GM21526 (cell line): ENCODE data around the gene SLC25A51.
"Not testable (repeated sequence)": the region's sequence is repeated elsewhere in the genome, so short reads cannot be mapped to it uniquely, and the experiment has no call there.

Source experiments
- ATAC-seq: cut with Tn5 transposase; IDR thresholded peaks from one replicate; pipeline ENCODE4 v1.9.1; 2021; ENCODE audit warnings: moderate library complexity; ENCODE audit not compliant: unreplicated experiment, low FRiP score

SLC25A51 gene

GRCh38 chr9:37906312-37907239, 2.6 kb upstream of the SLC25A51 start:
- no peak for ATAC-seq

GRCh38 chr9:37905776-37906175, 1.8 kb upstream of the SLC25A51 start:
- ATAC-seq = no peak

GRCh38 chr9:37905131-37905505, 1.2 kb upstream of the SLC25A51 start:
- no peak for ATAC-seq

GRCh38 chr9:37904445-37905130, 661 bp upstream of the SLC25A51 start:
- no peak for ATAC-seq

- peak; percentile 12 for ATAC-seq
Observed at GRCh38 chr9:37902796-37903646, 906 bp downstream of the SLC25A51 start.

GRCh38 chr9:37902131-37902530, 1.8 kb downstream of the SLC25A51 start:
- no peak for ATAC-seq

GRCh38 chr9:37899041-37899440, 4.9 kb downstream of the SLC25A51 start:
- no peak for ATAC-seq

GRCh38 chr9:37897665-37898064, 6.3 kb downstream of the SLC25A51 start:
- ATAC-seq = no peak

- ATAC-seq = no peak
Observed at GRCh38 chr9:37892063-37892462, 11.9 kb downstream of the SLC25A51 start.

GRCh38 chr9:37891042-37891441, 12.9 kb downstream of the SLC25A51 start:
- not testable (repeated sequence) for ATAC-seq

GRCh38 chr9:37889536-37889935, 14.4 kb downstream of the SLC25A51 start:
- no peak for ATAC-seq

GRCh38 chr9:37887977-37888583, 15.8 kb downstream of the SLC25A51 start:
- not testable (repeated sequence) for ATAC-seq

- ATAC-seq = no peak
Observed at GRCh38 chr9:37880916-37881479, 22.9 kb downstream of the SLC25A51 start.

- ATAC-seq = no peak
Observed at GRCh38 chr9:37876376-37876775, 27.6 kb downstream of the SLC25A51 start.

GRCh38 chr9:37873955-37874354, 30.0 kb downstream of the SLC25A51 start:
- no peak for ATAC-seq

GRCh38 chr9:37870799-37871176, 33.1 kb downstream of the SLC25A51 start:
- ATAC-seq = no peak

GRCh38 chr9:37870081-37870798, 33.7 kb downstream of the SLC25A51 start:
- ATAC-seq = no peak

- no peak for ATAC-seq
Observed at GRCh38 chr9:37862530-37862929, 41.4 kb downstream of the SLC25A51 start.

GRCh38 chr9:37859043-37859442, 44.9 kb downstream of the SLC25A51 start:
- ATAC-seq = no peak
